RWPE2 (cell line): Measurements from ENCODE around the gene DMAP1.

ENCODE experiments used
- ATAC-seq: fragments of 200-7000 bp; cut with Tn5 transposase; 3 replicates; pipeline ENCODE4 v1.9.1; 2021; ENCODE audit warnings: low read depth
- DNase-seq: peaks from one replicate; pipeline ENCODE4 v3.0.0-alpha.2; 2020; ENCODE audit warnings: low spot score
- H3K27ac ChIP-seq: fragments of 450-650 bp; 2 replicates; pipeline ENCODE4 v1.5.1; 2017; ENCODE audit warnings: mild to moderate bottlenecking; ENCODE audit not compliant: poor library complexity, severe bottlenecking
- H3K27me3 ChIP-seq: fragments of 250-450 bp; sonication (Bioruptor Pico); 2 replicates; pipeline ENCODE4 v1.5.1; 2021; ENCODE audit warnings: mild to moderate bottlenecking, moderate library complexity; ENCODE audit not compliant: insufficient read depth, poor library complexity, severe bottlenecking
- H3K36me3 ChIP-seq: fragments of 250-450 bp; sonication (Bioruptor Pico); 2 replicates; pipeline ENCODE4 v1.5.1; 2020; ENCODE audit warnings: low read depth, mild to moderate bottlenecking, moderate library complexity
- H3K4me1 ChIP-seq: fragments of 250-450 bp; sonication (Bioruptor Pico); 2 replicates; pipeline ENCODE4 v1.5.1; 2021; ENCODE audit warnings: mild to moderate bottlenecking, moderate library complexity; ENCODE audit not compliant: insufficient read depth, poor library complexity, severe bottlenecking
- H3K4me3 ChIP-seq: fragments of 250-450 bp; sonication (Bioruptor Pico); 2 replicates; pipeline ENCODE4 v1.5.1; 2021; ENCODE audit warnings: mild to moderate bottlenecking, moderate library complexity; ENCODE audit not compliant: severe bottlenecking
- H3K9me3 ChIP-seq: fragments of 250-450 bp; sonication (Bioruptor Pico); 2 replicates; pipeline ENCODE4 v1.5.1; 2021; ENCODE audit warnings: mild to moderate bottlenecking, moderate library complexity; ENCODE audit not compliant: severe bottlenecking
- CTCF ChIP-seq: fragments of 450-650 bp; IDR thresholded peaks from one replicate; pipeline ENCODE4 v1.5.1; 2017; ENCODE audit warnings: mild to moderate bottlenecking, moderate library complexity; ENCODE audit not compliant: poor library complexity, severe bottlenecking

The DMAP1 gene

GRCh38 chr1:44227211-44227610 is 13.9 kb downstream of the DMAP1 start:
- Histone ChIP-seq H3K36me3 (no peaks in the 10 kb centered on the region), H3K27me3 (no peaks in the 10 kb centered on the region), H3K9me3 (no peaks in the 10 kb centered on the region), H3K27ac (no peak overlapping the region), H3K4me1 (no peaks in the 10 kb centered on the region), H3K4me3 (no peak overlapping the region)
- no peak for ATAC-seq
- no peak for TF ChIP-seq CTCF
- no peak for DNase-seq

- Histone ChIP-seq H3K27ac (no peak overlapping the region), H3K36me3 (no peaks in the 10 kb centered on the region), H3K9me3 (no peaks in the 10 kb centered on the region), H3K4me1 (no peaks in the 10 kb centered on the region), H3K4me3 (no peak overlapping the region), H3K27me3 (no peaks in the 10 kb centered on the region)
- ATAC-seq (no peak), DNase-seq (no peak)
- no peak for TF ChIP-seq CTCF
Measured at GRCh38 chr1:44228218-44228617, 14.9 kb downstream of the DMAP1 start.

- Histone ChIP-seq H3K4me3 (no peak overlapping the region), H3K36me3 (no peaks in the 10 kb centered on the region), H3K4me1 (no peaks in the 10 kb centered on the region), H3K27me3 (no peaks in the 10 kb centered on the region), H3K27ac (no peak overlapping the region), H3K9me3 (no peaks in the 10 kb centered on the region)
- TF ChIP-seq CTCF = no peak
- DNase-seq (no peak), ATAC-seq (no peak)
Measured at GRCh38 chr1:44229435-44230167, 16.3 kb downstream of the DMAP1 start.

- Histone ChIP-seq H3K9me3 (no peaks in the 10 kb centered on the region), H3K36me3 (no peaks in the 10 kb centered on the region), H3K27ac (no peak overlapping the region), H3K4me3 (no peak overlapping the region), H3K4me1 (no peaks in the 10 kb centered on the region), H3K27me3 (no peaks in the 10 kb centered on the region)
- TF ChIP-seq CTCF = no peak
- no peak for ATAC-seq
- no peak for DNase-seq
Measured at GRCh38 chr1:44230796-44231195, 17.5 kb downstream of the DMAP1 start.

GRCh38 chr1:44233593-44233992 is 20.3 kb downstream of the DMAP1 start:
- Histone ChIP-seq H3K4me3 (no peak overlapping the region), H3K36me3 (no peaks in the 10 kb centered on the region), H3K27ac (no peak overlapping the region), H3K4me1 (no peaks in the 10 kb centered on the region), H3K9me3 (no peaks in the 10 kb centered on the region), H3K27me3 (no peaks in the 10 kb centered on the region)
- ATAC-seq (no peak), DNase-seq (no peak)
- TF ChIP-seq CTCF = no peak
